GM19397 (cell line): ENCODE data around the gene NIPAL4.
A peak's percentile ranks its signal among the peaks of the same experiment; 100 is the strongest.
"Not testable (repeated sequence)": the region's sequence is repeated elsewhere in the genome, so short reads cannot be mapped to it uniquely, and the experiment has no call there.

ENCODE experiments used
- ATAC-seq: cut with Tn5 transposase; IDR thresholded peaks from one replicate; pipeline ENCODE4 v1.9.1; 2021; ENCODE audit warnings: mild to moderate bottlenecking, moderate library complexity; ENCODE audit not compliant: unreplicated experiment

The NIPAL4 gene

GRCh38 chr5:157463081-157463480 is 3.1 kb downstream of the NIPAL4 start:
- ATAC-seq, result no peak

- no peak for ATAC-seq
These were observed 3.9 kb downstream of the NIPAL4 start for GRCh38 chr5:157463621-157464518.

- ATAC-seq, result peak; percentile 56
These were observed 4.6 kb downstream of the NIPAL4 start for GRCh38 chr5:157464519-157465171.

GRCh38 chr5:157468293-157468965 is 8.4 kb downstream of the NIPAL4 start:
- ATAC-seq, result no peak

- no peak for ATAC-seq
These were observed 9.1 kb downstream of the NIPAL4 start for GRCh38 chr5:157469073-157469472.

- no peak for ATAC-seq
These were observed 9.7 kb downstream of the NIPAL4 start for GRCh38 chr5:157469687-157470086.

GRCh38 chr5:157470631-157471030 is 10.6 kb downstream of the NIPAL4 start:
- ATAC-seq, result no peak

GRCh38 chr5:157471709-157472108 is 11.7 kb downstream of the NIPAL4 start:
- no peak for ATAC-seq

- no peak for ATAC-seq
These were observed 13.6 kb downstream of the NIPAL4 start for GRCh38 chr5:157473383-157474320.

GRCh38 chr5:157475432-157475831 is 15.4 kb downstream of the NIPAL4 start:
- ATAC-seq, result no peak

GRCh38 chr5:157476702-157477408 is 16.8 kb downstream of the NIPAL4 start:
- ATAC-seq, result no peak

GRCh38 chr5:157477814-157478494 is 17.9 kb downstream of the NIPAL4 start:
- no peak for ATAC-seq

GRCh38 chr5:157478726-157479125 is 18.7 kb downstream of the NIPAL4 start:
- ATAC-seq, result no peak

- no peak for ATAC-seq
These were observed 19.2 kb downstream of the NIPAL4 start for GRCh38 chr5:157479166-157479565.

- no peak for ATAC-seq
These were observed 19.8 kb downstream of the NIPAL4 start for GRCh38 chr5:157479612-157480510.

GRCh38 chr5:157481265-157481664 is 21.3 kb downstream of the NIPAL4 start:
- ATAC-seq, result no peak

- ATAC-seq, result no peak
These were observed 21.7 kb downstream of the NIPAL4 start for GRCh38 chr5:157481666-157482065.

GRCh38 chr5:157482702-157483101 is 22.7 kb downstream of the NIPAL4 start:
- ATAC-seq, result not testable (repeated sequence)
